HG03378 (cell line): ENCODE measurements around the gene MAPT.
"Not testable (repeated sequence)": the region's sequence is repeated elsewhere in the genome, so short reads cannot be mapped to it uniquely, and the experiment has no call there.

Source experiments
- ATAC-seq: cut with Tn5 transposase; IDR thresholded peaks from one replicate; pipeline ENCODE4 v1.9.1; 2021; ENCODE audit warnings: mild to moderate bottlenecking, moderate library complexity; ENCODE audit not compliant: unreplicated experiment

MAPT gene

GRCh38 chr17:45923511-45924268 lies 29.3 kb downstream of the MAPT start:
- no peak for ATAC-seq

GRCh38 chr17:45924332-45924820 lies 30.0 kb downstream of the MAPT start:
- no peak for ATAC-seq

- no peak for ATAC-seq
Observed at GRCh38 chr17:45925311-45925710, 31.0 kb downstream of the MAPT start.

GRCh38 chr17:45927247-45927646 lies 32.9 kb downstream of the MAPT start:
- no peak for ATAC-seq

- no peak for ATAC-seq
Observed at GRCh38 chr17:45929344-45929743, 35.0 kb downstream of the MAPT start.

- ATAC-seq: no peak
Observed at GRCh38 chr17:45930420-45930951, 36.1 kb downstream of the MAPT start.

GRCh38 chr17:45931677-45932076 lies 37.3 kb downstream of the MAPT start:
- no peak for ATAC-seq

- no peak for ATAC-seq
Observed at GRCh38 chr17:45934044-45934979, 40.0 kb downstream of the MAPT start.

- no peak for ATAC-seq
Observed at GRCh38 chr17:45935197-45935709, 40.9 kb downstream of the MAPT start.

GRCh38 chr17:45935710-45936509 lies 41.6 kb downstream of the MAPT start:
- no peak for ATAC-seq

GRCh38 chr17:45936610-45937009 lies 42.3 kb downstream of the MAPT start:
- no peak for ATAC-seq

GRCh38 chr17:45937186-45937585 lies 42.8 kb downstream of the MAPT start:
- ATAC-seq: not testable (repeated sequence)

- ATAC-seq: no peak
Observed at GRCh38 chr17:45939395-45939794, 45.0 kb downstream of the MAPT start.

GRCh38 chr17:45940293-45940692 lies 45.9 kb downstream of the MAPT start:
- no peak for ATAC-seq

GRCh38 chr17:45940826-45941225 lies 46.5 kb downstream of the MAPT start:
- ATAC-seq: no peak

GRCh38 chr17:45941395-45941794 lies 47.0 kb downstream of the MAPT start:
- ATAC-seq: no peak

GRCh38 chr17:45942284-45942683 lies 47.9 kb downstream of the MAPT start:
- ATAC-seq: no peak

GRCh38 chr17:45946841-45947256 lies 52.5 kb downstream of the MAPT start:
- no peak for ATAC-seq

- ATAC-seq: no peak
Observed at GRCh38 chr17:45948498-45948880, 54.1 kb downstream of the MAPT start.

- ATAC-seq: no peak
Observed at GRCh38 chr17:45948881-45949624, 54.7 kb downstream of the MAPT start.
